HuH-7 (cell line): ENCODE measurements around the gene SHE.
"Not testable (repeated sequence)": the region's sequence is repeated elsewhere in the genome, so short reads cannot be mapped to it uniquely, and the experiment has no call there.

ENCODE experiments used
- DNase-seq: peaks from one replicate; pipeline ENCODE4 v3.0.0; 2011; ENCODE audit warnings: low spot score

The SHE gene

DNA sequence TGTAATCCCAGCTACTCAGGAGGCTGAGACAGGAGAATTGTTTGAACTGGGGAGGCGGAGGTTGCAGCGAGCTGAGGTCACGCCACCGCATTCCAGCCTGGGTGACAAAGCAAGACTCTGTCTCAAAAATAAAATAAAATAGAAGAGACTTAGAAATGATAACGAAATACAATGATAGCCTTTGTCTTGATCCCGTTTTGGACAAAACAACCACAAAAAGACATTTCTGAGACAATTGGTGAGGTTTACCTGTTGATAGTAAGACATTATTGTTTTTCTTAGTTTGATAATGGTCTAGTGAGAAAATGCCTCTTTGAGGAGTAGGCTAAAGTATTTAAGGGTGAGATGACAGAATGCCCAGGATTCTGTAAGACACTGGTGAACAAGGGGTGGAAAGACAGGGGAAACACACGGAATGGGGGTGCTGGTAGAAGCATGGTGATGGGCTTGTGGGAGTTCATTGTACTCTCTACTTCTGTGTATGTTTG is 11.9 kb upstream of the SHE start:
- no peak for DNase-seq

DNA sequence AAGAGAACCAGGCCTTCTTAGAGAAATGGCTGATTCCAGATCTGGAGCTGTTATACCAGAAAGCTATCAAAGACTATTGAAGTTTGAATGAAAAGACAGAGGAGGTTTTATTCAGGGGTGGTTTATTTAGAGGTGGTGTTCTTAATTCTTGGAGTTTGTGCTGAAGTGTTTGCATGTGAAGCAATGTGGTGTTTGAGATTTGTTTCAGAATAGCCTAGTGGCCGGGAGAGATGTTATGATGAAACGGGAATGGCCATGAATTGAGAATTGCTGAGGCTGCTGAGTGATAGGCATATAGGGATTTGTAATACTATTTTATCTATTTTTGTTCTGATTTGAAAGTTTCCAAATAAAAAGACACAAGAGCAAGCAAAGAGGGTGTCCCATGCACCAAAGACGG is 10.5 kb upstream of the SHE start:
- no peak for DNase-seq

DNA sequence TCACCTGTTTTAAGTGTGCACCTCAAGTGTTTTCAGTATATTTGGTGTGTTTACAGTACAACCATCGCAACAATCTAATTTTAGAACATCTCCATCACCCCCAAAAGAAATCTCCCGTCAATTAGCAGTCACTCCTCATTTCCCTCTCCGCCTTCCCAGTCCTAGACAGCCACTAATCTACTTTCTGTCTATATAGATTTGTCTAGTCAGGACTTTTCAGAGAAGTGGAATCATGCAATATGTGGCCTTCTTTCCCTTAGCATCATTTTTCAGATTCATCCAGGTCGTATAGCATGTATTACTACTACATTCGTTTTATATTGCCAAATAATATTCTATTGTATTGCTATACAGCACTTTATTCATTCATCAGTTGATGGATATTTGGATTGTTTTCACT is 1.7 kb upstream of the SHE start:
- no peak for DNase-seq

DNA sequence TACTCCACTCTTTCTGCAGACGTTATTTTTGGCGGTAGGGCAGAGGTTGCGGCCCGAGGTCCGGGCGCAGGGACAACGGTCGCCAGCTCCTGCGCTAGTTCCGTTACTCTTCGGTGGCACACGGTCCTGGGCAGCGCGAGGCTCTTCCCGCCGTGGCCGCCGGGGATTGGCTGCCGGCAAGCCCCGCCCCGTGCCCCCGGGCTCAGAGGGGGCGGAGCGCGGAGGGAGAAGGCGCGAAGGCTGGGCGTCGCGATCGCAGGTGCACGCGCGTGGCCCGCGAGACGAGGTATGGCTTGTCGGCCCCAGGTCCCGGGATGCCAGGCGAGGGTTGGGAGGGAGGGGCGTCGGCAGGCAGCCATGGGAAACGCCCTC is 518 bp upstream of the SHE start:
- no peak for DNase-seq

DNA sequence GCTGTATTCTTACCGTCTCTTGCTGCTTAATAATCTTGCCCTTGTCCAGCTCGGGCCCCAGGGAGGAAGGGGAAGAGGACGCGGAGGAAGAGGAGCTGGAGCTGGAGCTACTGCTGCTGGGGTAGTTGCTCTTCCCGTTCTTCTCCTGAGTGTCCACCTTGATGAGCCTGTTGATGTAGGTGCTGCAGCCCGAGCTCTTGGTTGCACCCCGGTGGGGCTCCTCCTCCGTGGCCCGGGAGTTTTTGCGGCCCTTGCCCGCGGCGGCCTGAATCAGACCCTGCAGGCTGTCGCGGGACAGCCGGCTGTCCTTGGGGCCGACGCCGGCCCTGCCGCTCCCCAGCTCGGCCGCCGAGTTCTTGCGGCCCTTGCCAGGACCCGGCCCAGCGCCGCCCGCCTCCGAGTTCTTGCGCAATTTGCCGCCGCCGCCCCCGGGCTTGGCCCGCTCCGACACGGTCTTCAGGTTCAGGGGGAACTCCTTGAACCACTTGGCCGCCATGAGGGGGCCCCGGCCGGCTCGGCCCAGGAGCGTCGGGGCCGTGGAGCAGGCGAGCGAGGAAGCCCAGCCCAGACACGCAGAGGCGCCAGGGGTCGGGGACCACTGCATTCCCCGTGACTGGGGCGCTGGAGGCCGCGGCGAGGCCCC is 668 bp downstream of the SHE start:
- DNase-seq, result peak; percentile 51

DNA sequence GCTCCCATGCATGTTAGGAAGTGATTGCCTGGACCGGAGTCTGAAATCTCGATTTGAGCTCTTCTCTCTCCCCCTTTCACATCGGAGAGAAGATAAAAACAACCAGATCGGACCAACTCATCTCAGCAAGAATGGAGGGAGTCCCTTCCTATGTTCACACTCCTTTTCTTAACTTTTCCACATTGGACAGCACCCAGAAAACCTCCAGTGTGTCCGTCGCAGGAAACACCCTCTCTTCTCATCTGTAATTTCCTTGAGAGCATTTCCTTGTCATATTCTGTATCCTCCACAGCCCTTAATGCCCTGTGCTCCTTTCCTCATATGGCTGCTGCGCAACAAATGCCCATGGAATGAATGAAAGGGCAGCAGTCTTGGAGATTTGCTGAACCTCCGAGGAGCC is 1.7 kb downstream of the SHE start:
- DNase-seq, result no peak

DNA sequence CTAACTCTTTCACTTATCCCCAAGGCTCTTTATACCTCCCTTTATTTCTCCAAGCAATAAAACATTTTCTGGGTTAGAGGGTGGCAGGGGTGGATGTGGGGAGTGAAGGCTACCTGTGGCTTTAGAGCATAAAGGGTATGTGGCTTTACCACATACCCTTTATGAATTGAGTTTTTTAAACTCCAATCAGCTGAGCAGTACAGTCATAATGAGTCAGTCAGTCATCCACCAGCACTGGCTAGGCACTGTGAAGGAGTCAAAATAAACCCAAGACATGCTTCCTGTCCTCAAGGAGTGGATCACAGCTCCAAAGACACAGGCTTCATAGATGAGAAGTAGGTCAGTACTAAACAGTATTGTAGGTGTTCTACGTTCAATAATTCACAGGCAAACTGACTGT is 2.8 kb downstream of the SHE start:
- DNase-seq, result no peak

DNA sequence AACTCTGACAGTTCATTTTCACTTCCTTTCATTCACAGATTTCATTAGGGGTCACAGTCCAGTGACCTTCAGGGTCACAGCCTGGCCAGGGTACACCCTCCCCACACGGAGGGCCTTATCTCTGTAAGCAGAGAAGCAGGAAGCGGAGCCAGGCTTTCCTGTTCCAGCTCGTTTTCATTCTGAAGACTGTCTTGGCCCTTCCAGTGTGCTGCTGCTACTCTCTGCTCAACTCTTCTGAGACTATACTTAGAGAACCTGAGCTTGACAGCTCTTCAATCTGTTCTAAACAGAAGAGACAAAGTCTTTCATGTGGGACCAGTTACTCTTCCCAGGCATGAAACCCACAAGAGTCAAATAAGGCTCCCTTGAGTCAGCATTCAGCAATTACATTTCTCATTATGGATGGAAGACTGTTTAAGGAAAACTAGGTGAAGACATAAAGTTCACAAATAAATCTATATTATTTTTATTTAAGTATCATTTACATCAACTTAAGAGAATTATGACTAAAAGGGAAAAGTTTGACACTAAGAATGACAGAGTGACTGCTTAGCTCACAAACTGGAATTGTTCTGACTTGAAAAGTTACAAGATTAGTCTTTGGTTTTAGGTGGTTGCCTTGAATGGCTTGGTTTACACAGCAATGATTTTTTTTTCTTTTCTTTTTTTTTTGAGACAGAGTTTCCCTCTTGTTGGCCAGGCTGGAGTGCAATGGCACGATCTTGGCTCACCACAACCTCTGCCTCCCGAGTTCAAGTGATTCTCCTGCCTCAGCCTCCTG is 5.0 kb downstream of the SHE start:
- peak; percentile 75 for DNase-seq

DNA sequence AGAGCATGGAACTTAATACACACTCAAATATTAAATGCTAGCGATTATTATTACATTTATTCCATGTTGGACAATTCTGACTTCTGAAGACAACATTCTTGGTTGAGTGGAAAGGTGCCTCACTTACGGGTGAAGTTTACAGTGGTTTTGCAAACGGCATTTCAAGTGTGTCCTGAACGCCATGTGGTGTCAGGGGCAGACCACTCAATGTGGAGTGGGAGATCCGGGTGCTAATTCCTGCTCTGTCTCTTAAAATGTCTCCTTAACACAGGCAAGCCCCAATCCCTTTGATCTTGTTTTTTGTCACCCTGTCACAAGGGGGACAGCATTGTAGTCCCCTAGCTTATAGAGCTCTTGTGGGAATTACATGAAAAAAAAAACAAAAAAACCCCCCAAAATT is 5.8 kb downstream of the SHE start:
- DNase-seq, result no peak

DNA sequence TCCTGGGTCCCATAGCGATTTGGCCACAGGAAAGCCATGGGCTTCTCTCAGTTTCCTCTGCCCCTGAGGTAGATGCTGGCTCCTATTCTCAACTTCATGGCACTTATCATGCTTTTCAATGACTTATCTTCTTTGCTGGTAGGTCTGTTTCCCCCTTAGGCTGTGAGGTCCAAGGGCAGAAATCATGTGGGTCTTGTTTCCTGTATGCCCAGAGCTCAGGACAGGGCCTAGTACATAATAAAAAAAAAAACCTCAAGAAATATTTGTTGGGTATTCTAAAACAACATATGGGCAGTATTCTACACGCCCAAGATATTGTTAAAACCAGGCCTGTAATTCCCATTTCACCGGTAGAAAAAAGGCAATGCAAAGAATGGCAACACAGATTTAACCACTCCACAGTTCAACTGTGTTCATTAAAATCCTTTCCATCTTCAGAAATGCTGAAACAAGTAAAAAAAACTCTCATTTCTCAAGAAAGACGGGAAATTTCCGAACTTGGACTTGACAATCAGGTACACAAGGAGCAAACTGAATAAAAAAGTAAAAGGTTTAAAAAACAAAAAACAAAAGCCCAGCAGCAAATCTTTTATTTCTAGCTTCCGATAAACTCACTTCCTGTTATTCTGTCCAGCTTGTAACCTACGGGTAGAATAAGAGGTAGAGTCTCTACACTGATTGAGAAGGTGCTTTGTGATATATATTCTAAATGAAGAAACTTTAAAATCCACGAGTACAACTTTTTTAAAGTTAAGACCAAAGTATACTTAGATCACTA is 6.5 kb downstream of the SHE start:
- no peak for DNase-seq

DNA sequence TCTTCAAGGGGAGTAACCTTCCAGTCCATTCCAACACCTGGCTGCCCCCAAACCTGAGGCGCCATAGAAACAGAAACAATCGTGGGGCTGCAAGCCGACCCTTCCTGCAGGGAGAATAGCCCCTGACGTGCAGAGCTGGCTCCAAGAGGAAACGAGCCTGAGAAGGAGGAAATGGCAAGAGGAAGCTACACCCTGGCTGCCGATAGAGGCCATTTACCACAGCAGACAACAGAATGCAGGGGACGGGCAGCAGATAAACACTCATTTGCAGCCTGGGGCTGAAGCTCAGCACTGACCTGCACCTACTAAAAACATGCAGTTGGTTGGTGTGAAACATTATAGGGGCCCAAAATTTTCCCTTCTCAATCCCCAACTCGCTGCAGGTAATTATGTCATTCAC is 8.9 kb downstream of the SHE start:
- no peak for DNase-seq

DNA sequence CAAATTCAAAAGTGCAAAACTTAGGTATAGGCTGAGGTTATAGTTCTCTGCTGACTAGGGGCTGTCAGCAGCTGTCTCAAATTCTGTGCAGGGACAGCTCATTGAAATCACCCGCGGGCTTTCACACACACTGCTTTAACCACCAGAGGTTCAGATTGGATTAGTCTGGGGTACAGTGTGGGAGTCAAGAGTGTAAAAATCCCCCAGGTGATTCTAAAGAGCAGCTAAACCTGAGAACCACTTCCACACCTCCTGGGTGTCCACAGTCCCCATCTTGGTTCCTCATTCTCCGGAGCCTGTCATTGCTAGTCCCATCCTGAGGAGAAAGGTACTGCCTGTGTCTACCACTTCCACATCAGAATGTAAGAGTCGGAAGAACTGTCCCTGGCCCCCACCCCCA is 10.1 kb downstream of the SHE start:
- DNase-seq, result no peak

DNA sequence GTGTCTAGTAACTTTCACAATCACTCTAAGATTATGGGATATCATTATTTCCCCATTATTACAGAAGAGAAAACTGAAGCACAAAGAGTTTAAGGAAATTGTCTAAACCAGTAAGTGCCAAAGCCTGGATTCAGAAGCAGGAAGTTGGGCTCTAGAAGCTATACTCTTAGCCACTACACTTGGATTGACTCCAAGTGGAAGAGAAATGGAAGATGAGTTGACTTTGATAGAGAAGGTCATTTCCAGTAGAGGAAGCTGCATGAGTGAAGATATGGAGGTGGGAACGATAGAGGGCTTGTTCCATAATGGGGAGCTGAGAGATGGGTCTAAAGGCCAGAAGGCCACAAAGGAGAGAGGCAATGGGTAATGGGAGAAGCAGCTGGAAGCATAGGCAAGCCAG is 11.9 kb downstream of the SHE start:
- no peak for DNase-seq

DNA sequence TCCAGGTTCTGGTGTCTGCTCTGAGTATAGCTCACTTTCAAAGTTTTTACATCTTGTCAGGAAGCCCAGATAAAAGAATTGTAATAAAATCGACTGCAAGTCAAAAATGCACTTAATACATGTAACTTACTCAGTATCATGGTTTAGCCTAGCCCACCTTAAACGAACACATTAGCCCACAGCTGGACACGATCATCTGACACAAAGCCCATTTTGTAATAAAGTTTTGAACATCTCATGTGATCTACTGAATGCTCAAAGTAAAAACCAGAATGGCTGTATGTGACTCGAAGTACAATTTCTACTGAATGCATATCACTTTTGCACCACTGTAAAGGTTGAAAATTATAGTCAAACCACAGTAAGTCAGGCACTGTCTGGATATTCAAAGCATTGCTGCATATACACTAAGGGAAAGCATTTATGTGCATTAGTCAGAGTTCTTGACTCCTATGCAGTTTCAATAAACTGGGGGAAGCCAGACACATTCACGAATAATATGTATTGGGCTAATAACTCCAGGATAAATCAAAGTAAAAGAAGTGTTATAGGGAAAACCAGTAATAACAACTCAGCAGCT is 12.4 kb downstream of the SHE start:
- no peak for DNase-seq

DNA sequence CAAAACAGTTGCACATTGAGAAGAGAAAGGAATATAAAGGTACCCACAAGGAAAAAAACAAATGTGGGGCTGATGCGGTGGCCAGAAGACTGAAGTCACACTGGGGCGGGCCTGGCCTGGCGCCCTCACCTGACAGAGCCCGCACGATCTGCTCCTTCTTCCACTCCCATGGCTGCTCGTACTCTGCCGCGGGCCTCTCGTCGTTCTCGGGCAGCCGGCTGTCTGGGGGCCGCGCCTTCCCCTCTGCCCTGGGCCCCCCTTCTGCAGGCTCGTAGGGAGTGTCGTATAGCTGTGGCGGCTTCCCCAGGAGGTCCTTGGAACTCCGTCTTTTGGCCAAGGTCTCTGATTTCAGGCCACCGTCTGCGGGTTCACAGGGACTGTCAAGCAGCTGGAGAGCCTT is 13.3 kb downstream of the SHE start:
- no peak for DNase-seq

DNA sequence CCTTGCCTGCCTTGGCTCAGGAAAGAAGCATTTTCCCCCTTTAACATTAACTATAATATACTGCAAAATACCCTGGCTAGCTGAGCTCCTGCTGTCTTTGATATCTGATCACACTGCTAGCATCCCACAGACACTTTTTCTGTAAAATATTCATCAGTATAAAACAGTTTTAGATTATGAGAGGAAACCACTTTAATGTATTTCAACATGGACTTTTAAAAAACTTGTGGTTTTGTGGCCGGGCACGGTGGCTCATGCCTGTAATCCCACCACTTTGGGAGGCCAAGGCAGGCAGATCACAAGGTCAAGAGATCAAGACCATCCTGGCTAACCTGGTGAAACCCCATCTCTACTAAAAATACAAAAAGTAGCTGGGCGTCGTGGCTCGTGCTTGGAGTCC is 15.5 kb downstream of the SHE start:
- not testable (repeated sequence) for DNase-seq

DNA sequence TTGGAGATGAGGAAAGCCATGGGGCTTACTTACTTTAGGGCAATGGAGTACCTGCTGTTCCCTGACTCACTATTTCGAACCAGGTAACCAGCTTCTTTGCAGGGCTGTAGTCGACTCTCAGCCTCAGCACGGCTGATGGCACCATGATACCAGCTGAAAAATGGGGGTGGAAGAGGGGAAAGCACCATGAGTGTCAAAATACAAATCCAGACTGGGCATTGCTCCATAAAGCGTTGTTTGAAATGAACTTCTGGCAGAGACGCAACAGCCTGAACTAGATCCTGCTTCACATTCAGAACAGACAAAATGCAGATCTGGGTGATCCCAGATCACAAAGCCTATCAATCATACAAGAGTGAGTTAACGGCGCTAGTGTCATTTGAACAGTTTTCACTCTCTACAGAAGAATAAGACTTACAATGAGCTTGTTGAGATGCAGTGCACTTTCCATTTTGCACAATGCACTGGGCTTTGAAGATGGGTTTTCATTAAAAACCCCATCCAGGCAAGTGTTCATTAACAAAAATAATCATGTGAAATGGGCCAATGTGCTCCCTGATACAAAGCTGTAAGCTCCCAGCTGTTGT is 16.2 kb downstream of the SHE start:
- DNase-seq, result no peak

DNA sequence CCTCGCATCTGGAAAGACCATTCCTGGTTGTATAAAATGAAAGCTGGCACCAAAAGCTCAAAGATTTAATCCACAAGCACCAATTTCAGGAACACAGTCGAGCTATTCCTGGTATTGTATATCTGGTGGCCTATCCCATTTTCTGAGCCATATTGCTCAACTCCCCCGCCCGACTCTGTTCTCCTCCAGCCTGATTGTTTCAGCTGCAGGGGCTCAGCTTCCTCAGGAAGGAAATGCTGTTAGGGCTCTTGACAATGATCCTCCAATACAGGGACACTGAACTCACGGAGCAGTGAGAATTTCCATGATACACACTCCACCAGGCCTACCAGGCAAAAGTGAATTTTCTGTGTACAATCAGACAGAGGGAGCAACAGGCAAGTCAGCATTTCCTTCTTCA is 17.1 kb downstream of the SHE start:
- DNase-seq, result no peak

DNA sequence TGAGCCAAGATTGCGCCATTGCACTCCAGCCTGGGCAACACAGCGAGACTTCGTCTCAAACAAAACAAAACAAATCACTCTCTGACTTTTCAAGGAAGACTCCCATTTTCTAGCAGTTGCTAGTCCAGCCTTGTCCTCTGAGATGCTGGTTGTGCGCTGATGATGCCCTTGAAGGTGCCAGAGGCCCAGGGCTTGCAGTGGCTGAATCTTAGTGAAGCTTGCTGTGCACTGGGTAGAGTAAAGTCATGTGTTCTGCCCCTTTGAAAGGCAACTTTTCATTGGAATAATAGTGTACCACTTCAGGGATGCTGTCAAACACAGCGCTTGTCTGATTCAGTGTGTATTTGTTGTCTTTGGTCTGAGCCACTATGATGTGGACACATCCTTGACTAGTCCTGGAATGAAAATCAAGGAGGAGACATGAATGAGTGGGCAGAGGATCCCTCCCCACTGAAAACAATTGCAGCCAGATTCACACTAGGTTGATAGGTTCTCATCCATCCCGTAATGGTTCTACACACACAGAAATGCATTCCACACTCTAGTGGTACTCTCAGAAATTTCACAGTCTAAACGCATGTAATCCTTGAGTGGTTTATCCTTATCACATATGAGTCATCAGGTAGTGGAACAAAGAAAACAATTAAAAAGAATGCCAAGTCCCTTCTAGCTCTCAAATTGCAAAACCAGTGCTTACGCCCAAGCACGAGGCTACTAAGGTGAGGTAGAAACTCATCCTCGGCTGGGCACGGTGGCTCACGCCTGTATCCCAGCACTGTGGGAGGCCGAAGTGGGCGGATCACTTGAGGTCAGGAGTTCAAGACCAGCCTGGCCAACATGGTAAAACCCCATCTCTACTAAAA is 18.0 kb downstream of the SHE start:
- no peak for DNase-seq

DNA sequence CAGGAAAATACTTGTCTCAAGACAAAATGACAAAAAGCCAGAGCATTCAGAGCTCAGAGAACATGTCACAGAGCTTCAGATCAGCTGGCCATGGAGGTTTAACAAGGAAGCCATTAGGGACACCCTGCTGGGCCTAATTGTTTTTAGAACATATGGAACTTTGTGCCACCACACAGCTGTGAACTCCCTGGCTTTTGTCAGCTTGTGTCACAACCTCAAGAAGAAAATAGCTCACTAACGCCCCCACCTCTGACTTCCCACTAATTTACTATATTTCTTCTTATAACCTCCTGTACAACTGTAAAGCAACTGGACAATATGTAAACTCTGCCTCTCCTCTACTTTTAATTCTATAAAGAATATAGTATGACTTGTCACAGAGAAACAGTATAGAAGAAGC is 21.2 kb downstream of the SHE start:
- no peak for DNase-seq

DNA sequence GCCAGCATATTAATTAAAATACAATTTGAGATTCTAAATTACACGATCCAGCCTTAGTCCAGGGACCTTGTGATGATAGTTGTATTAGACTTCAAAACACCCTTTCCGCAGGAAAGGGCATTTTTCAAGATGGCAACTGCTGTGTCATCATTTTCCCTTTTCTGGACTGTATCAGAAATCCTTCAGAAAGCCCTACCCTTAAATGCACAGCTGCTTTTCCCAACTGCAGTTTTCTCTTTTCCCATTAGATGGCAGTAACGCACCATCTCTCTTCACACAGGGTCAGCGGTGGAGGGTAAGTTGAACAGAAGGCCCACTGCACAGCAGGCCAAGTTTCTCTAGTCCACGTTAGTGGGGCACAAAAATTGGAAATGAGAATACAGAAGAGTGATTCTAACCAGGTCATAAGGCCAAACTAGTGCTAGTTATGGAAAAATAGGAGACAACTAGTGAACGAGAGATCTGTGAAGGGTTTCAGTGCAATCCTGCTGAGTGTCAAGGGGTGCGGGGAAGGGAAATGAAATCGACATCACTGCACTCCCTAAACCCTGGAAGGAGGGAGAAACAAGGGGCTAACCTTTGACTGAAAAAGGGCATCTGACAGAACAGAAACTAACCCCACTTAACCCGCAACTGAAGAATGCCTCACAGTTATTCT is 22.3 kb downstream of the SHE start:
- peak; percentile 90 for DNase-seq
